Right lung (tissue), 5 donors: ENCODE data around the gene ACADS. TPM values are rescaled to one million over a fixed set of nuclear protein-coding genes. Genes with fewer than 3 reads are reported as not detected.

Experiments used
- DNase-seq, 2 donors: peaks; one replicate each; pipeline ENCODE4 v3.0.0-alpha.2; 2013
- polyA plus RNA-seq, 5 donors: library from polyadenylated mRNA; unstranded; fragments of 120-200 nt; gene quantifications; one replicate each; pipeline versions ENCODE4 v1.2.1 to v1.2.3, GENCODE V29; 2013; ENCODE audit warnings: inconsistent platforms in 1 of 5, low replicate concordance in 1 of 5; ENCODE audit not compliant: insufficient read length in 5 of 5, insufficient read depth in 1 of 5

The ACADS gene
- polyA plus RNA-seq, 5 donors, result 8.8 to 17.5 (median 11.9) TPM

GRCh38 chr12:120751389-120751788, 25.8 kb downstream of the ACADS start:
- no peak for DNase-seq

GRCh38 chr12:120754792-120755191, 29.2 kb downstream of the ACADS start:
- DNase-seq, result no peak

- no peak for DNase-seq
Observed at GRCh38 chr12:120755269-120755668, 29.6 kb downstream of the ACADS start.

- DNase-seq, result no peak
Observed at GRCh38 chr12:120757226-120757742, 31.7 kb downstream of the ACADS start.

- no peak for DNase-seq
Observed at GRCh38 chr12:120757949-120758348, 32.3 kb downstream of the ACADS start.

GRCh38 chr12:120758798-120759590, 33.4 kb downstream of the ACADS start:
- DNase-seq, result no peak

GRCh38 chr12:120759591-120760348, 34.1 kb downstream of the ACADS start:
- DNase-seq, result no peak

- no peak for DNase-seq
Observed at GRCh38 chr12:120760349-120761254, 35.0 kb downstream of the ACADS start.

- DNase-seq, result peak in 1 of 2 donors; percentile 48
Observed at GRCh38 chr12:120761519-120761934, 35.9 kb downstream of the ACADS start.

- no peak for DNase-seq
Observed at GRCh38 chr12:120762086-120762485, 36.5 kb downstream of the ACADS start.

- DNase-seq, result no peak
Observed at GRCh38 chr12:120763250-120763649, 37.6 kb downstream of the ACADS start.

GRCh38 chr12:120764816-120765215, 39.2 kb downstream of the ACADS start:
- no peak for DNase-seq

GRCh38 chr12:120766566-120766965, 40.9 kb downstream of the ACADS start:
- DNase-seq, result no peak

GRCh38 chr12:120767071-120768024, 41.7 kb downstream of the ACADS start:
- DNase-seq, result peak; percentile 54 to 55

- no peak for DNase-seq
Observed at GRCh38 chr12:120771097-120771496, 45.5 kb downstream of the ACADS start.

- no peak for DNase-seq
Observed at GRCh38 chr12:120774169-120774916, 48.7 kb downstream of the ACADS start.

GRCh38 chr12:120775862-120776552, 50.4 kb downstream of the ACADS start:
- DNase-seq, result no peak

- no peak for DNase-seq
Observed at GRCh38 chr12:120783197-120783596, 57.6 kb downstream of the ACADS start.

GRCh38 chr12:120784804-120785203, 59.2 kb downstream of the ACADS start:
- DNase-seq, result no peak
